Activated CD8-positive, alpha-beta memory T cell treated with anti-CD3 and anti-CD28 coated beads, Interleukin-2, amount 50 U/mL, for 1 hour (primary cell): ENCODE results near the gene PTPN14.

ENCODE experiments used
- DNase-seq: peaks from one replicate; pipeline ENCODE4 v3.0.0-alpha.2; 2020; ENCODE audit errors: extremely low read depth

The PTPN14 gene

GRCh38 chr1:214369364-214369763 lies 182.0 kb downstream of the PTPN14 start:
- no peak for DNase-seq

- no peak for DNase-seq
Observed at GRCh38 chr1:214367841-214368240, 183.6 kb downstream of the PTPN14 start.

- no peak for DNase-seq
Observed at GRCh38 chr1:214364786-214365295, 186.6 kb downstream of the PTPN14 start.

GRCh38 chr1:214364386-214364785 lies 187.0 kb downstream of the PTPN14 start:
- no peak for DNase-seq

- DNase-seq: no peak
Observed at GRCh38 chr1:214363386-214363785, 188.0 kb downstream of the PTPN14 start.

- no peak for DNase-seq
Observed at GRCh38 chr1:214362188-214362882, 189.1 kb downstream of the PTPN14 start.

- no peak for DNase-seq
Observed at GRCh38 chr1:214361636-214362035, 189.8 kb downstream of the PTPN14 start.

GRCh38 chr1:214360525-214361164 lies 190.8 kb downstream of the PTPN14 start:
- DNase-seq: no peak

- no peak for DNase-seq
Observed at GRCh38 chr1:214360116-214360515, 191.3 kb downstream of the PTPN14 start.

GRCh38 chr1:214354440-214355148 lies 196.8 kb downstream of the PTPN14 start:
- no peak for DNase-seq

- DNase-seq: no peak
Observed at GRCh38 chr1:214352838-214353237, 198.6 kb downstream of the PTPN14 start.

GRCh38 chr1:214351551-214352277 lies 199.7 kb downstream of the PTPN14 start:
- no peak for DNase-seq

- no peak for DNase-seq
Observed at GRCh38 chr1:214349781-214350180, 201.6 kb downstream of the PTPN14 start.

GRCh38 chr1:214349008-214349407 lies 202.4 kb downstream of the PTPN14 start:
- DNase-seq: no peak

- DNase-seq: no peak
Observed at GRCh38 chr1:214344897-214345296, 206.5 kb downstream of the PTPN14 start.

- DNase-seq: no peak
Observed at GRCh38 chr1:214342525-214342924, 208.9 kb downstream of the PTPN14 start.

- no peak for DNase-seq
Observed at GRCh38 chr1:214341932-214342331, 209.5 kb downstream of the PTPN14 start.

- no peak for DNase-seq
Observed at GRCh38 chr1:214341459-214341858, 209.9 kb downstream of the PTPN14 start.

GRCh38 chr1:214338212-214338611 lies 213.2 kb downstream of the PTPN14 start:
- no peak for DNase-seq

- DNase-seq: no peak
Observed at GRCh38 chr1:214337511-214337910, 213.9 kb downstream of the PTPN14 start.

- no peak for DNase-seq
Observed at GRCh38 chr1:214337015-214337414, 214.4 kb downstream of the PTPN14 start.

GRCh38 chr1:214335567-214335966 lies 215.8 kb downstream of the PTPN14 start:
- no peak for DNase-seq
